GM10266 (cell line): ENCODE data around the gene MBD3L2B.

ENCODE experiments used
- DNase-seq: peaks from one replicate; pipeline ENCODE4 v3.0.0; 2012; ENCODE audit errors: extremely low spot score
- TF ChIP-seq, protein P1 (sequence below): IDR thresholded peaks from 2 replicates; pipeline ENCODE4 v1.5.1; 2012; ENCODE audit warnings: mild to moderate bottlenecking, low read depth; ENCODE audit not compliant: control insufficient read depth, insufficient read depth; ENCODE audit errors: missing control alignments

MBD3L2B gene

GRCh38 chr19:6970443-6970842 lies 50.8 kb downstream of the MBD3L2B start:
- DNase-seq, result no peak
- TF ChIP-seq, protein P1, sequence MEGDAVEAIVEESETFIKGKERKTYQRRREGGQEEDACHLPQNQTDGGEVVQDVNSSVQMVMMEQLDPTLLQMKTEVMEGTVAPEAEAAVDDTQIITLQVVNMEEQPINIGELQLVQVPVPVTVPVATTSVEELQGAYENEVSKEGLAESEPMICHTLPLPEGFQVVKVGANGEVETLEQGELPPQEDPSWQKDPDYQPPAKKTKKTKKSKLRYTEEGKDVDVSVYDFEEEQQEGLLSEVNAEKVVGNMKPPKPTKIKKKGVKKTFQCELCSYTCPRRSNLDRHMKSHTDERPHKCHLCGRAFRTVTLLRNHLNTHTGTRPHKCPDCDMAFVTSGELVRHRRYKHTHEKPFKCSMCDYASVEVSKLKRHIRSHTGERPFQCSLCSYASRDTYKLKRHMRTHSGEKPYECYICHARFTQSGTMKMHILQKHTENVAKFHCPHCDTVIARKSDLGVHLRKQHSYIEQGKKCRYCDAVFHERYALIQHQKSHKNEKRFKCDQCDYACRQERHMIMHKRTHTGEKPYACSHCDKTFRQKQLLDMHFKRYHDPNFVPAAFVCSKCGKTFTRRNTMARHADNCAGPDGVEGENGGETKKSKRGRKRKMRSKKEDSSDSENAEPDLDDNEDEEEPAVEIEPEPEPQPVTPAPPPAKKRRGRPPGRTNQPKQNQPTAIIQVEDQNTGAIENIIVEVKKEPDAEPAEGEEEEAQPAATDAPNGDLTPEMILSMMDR, result no peak

GRCh38 chr19:6970021-6970420 lies 51.2 kb downstream of the MBD3L2B start:
- DNase-seq, result no peak
- TF ChIP-seq, protein P1, result no peak

- no peak for DNase-seq
- TF ChIP-seq, protein P1, result no peak
These were observed 51.7 kb downstream of the MBD3L2B start for GRCh38 chr19:6969490-6969889.
